GM18511 (cell line): Measurements from ENCODE around the gene TAS2R14.

Experiments
- ATAC-seq: cut with Tn5 transposase; IDR thresholded peaks from one replicate; pipeline ENCODE4 v1.9.1; 2021; ENCODE audit warnings: mild to moderate bottlenecking, moderate library complexity; ENCODE audit not compliant: unreplicated experiment

Gene TAS2R14, protein sequence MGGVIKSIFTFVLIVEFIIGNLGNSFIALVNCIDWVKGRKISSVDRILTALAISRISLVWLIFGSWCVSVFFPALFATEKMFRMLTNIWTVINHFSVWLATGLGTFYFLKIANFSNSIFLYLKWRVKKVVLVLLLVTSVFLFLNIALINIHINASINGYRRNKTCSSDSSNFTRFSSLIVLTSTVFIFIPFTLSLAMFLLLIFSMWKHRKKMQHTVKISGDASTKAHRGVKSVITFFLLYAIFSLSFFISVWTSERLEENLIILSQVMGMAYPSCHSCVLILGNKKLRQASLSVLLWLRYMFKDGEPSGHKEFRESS

DNA sequence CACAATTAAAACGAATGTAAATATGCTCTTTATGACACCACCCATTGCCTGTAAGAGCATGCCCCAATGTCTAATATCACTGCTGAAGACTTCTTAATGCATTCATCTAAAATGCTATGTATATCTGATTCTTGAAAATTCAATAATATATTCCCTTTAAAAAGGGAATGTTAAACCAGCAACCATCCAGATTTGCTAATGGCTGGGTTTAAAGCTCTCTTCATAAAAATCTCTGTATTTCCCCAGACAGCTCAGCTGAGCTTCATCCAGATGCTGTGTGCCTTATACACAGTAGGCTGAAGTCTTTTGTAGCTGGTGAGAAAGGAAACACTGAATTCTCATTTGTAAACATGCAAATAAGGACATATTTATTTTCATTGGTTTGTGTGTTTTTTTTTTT, at the start of gene TAS2R14:
Gene TAS2R14, minus strand, starts transcription at position 101 of the 400 bp plus-strand sequence. Its CDS starts 56 bp downstream, at position 45.
- no peak for ATAC-seq

DNA sequence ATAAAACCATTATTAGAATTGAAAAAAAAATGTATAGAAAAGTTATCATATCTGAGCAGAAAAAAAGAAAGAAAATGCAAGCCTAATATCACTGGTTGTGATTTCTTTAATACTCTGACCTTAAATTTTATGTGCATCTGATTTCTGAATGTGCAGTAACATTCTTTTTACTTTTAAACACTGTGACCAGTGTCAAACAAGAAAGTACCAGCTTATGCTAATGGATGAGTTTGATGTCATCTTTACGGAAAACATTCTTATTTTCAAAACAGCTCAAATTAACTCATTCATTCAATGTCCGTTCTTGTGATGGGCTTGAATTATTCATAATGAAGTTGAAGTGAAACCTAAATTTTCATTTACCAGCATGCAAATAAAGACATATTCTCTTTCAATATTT, 47.7 kb upstream of the TAS2R14 start, which contains the start of gene TAS2R50:
Gene TAS2R50, minus strand, starts transcription at position 101 of the 400 bp plus-strand sequence. Its CDS starts 52 bp downstream, at position 49.
- no peak for ATAC-seq

DNA sequence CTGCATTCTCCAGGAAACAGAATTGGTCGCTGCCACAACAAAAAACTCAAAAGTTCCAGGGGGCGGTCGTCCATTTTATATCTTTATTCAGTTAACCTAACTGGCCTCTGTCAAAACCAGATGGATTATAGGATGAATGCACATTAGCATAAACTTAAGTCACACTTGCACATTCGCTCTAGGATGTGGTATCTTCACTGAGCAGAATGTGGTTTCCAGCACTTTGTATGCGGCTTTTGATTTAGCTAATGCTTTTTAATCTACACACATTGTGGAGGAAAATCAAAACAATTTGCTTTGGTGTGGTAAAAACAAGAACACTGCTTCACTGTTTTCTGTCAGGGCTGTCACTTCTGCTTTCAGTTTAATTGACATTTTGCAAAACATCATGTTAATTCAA, 43.2 kb upstream of the TAS2R14 start:
- ATAC-seq = no peak

DNA sequence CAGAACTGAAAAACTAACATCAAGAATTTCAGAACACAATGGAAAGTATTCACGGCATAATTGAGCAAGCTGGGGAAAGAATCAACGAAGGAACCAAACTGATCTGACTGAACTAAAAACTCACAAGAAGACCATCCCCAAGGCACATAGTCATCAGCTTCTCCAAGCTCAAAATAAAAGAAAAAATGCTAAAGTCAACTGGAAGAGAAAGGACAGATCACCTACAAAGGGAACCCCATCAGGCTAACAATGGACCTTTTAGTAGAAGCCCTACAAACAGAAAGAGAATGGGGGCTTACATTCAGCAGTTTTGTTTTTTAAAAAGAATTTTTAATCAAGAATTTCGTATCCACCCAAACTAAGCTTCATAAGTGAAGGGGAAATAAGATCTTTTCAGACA, 35.9 kb upstream of the TAS2R14 start:
- no peak for ATAC-seq

DNA sequence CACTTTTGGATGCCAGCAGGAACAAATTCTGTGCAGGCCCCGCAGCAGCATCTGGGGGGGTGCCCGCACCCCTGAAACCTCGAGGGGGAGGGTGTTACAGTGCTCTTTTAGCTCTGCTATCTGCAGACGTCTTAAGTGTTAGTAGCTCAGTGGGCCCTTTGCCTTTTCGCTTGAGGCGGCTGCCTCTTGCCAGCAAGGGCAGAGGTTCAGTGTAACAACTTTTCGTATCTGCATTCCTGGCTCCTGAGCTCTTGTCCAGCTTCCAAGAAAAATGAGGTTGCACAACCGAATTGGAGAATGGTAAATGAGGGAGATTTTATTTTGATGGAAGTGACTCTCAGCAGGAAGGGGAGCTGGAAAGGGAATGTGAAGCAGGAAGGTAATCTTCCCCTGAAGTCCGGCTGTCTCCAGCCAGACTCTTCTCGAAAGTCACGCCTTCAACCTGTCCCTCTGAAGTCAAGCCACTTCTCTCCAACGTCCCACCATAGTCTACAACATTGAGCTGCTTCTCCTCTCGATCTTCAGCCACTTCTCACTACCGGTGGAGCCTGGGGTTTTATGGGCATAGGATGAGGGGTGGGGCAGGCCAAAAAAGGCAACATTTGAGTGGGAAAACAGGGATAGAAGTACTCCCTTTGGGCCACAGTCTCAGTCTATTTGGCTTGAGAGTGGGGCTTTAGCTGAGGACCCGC, 29.8 kb upstream of the TAS2R14 start:
- ATAC-seq = no peak

DNA sequence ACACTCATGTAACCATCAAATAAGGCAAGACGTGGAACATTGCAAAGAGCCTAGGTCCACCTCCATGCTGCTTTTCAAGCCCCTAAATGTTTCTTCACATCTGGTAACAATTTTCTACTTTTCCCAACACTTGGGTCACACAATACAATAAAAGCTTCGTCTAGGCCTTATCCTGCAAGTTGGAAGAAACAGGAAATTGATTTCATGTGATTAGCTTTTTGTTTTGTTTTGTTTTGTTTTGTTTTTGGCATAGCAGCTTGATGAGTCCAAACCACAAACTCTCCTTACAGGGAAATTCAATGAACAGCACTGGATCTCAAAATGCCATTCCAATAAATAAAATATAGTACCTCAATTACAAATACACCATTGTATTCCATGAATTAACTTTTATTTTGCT, 28.3 kb upstream of the TAS2R14 start:
- no peak for ATAC-seq

DNA sequence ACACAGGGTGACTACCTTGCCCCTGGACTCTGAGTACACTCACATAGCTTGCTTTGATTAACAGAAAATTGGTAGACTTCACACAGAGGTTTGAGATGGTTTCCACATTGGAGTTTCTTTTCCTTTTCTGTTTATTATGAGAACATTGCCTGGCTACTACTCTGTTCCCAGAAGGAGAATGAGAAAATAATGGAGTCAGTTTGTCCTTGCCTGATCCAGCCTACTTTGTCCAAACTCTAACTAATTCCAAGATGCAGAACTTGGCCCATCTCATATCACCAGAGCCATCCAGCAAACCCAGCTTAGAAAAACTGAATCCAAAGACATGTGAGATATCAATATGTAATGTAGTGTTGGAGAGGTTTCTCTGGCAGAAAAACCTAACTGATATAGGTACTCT, 27.3 kb upstream of the TAS2R14 start:
- no peak for ATAC-seq

DNA sequence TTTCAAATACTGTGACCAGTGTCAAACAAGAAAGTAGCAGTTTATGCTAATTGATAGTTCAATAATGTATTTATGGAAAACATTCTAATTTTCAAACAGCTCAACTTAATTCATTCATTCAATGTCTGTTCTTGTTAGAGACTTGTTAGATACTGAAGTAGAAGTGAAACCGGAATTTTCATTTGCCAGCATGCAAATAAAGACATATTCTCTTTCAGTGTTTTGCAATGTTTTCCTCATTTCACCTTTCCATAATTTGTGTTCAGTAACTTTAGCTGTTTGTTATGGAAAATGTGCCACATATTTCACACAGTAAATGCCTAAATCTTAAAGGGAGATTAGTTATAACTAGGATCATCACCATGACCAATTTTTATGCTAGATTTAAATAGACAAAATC, 26.4 kb upstream of the TAS2R14 start:
- no peak for ATAC-seq

DNA sequence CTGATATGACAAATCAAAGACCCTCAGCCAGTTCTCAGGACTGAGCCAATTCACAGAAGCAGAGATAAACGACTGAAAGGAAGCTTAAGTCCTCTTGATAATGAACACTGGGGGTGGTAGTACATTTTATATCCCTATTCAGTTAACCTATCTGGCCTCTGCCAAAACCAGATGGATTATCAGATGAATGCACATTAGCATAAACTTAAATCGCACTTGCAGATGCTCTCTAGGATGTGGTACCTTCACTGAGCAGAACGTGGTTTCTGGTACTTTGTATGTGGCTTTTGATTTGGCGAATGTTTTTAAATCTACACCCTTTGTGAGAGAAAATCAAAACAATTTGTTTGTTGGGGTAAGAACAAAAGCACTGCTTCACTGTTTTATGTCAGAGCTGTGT, 21.1 kb upstream of the TAS2R14 start:
- no peak for ATAC-seq

DNA sequence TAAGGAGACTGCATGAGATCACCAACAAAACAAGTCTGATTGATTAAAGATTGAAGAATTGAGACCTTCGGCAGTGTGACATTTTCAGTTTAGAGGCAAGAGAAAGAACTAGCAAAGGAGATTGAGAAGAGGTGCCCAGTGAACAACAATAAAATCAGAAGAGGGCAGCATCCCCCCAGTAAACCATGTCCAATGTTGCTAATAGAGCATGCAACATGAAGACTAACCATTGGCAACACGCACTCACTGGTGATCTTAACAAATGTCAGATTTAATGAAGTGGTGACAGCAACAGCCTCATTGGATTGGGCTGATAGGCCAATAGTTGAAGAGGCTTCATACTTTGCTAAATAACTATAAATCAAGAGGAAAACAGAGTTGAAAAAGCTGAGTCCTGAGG, 20.7 kb upstream of the TAS2R14 start:
- ATAC-seq = no peak

DNA sequence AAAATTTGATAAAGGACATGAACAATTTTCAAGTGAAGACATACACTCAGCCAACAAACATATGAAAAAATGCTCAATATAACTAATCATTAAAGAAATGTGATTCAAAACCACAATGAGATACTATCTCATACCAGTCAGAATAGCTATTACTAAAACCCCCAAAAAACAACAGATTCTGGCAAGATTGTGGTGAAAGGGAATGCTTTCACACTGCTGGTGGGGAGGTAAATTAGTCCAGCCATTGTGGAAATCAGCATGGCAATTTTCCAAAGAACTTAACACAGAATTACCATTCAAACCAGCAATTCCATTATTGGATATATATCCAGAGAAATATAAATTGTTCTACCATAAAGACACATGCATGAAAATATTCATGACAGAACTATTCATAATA, 18.7 kb upstream of the TAS2R14 start:
- ATAC-seq = no peak

DNA sequence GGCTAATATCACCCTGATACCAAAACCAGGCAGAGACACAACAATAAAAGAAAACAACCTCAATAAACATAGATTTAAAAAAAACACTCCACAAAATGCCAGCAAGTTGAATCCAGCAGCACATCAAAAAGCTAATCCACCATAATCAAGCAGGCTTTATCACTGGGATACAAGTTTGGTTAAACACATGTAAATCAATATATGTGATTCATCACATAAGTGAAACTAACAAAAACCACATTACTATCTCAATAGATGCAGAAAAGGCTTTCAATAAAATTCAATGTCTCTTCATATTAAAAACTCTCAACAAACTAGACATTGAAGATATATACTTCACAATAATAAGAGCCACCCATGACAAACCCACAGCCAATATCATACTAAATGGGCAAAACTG, 17.0 kb upstream of the TAS2R14 start:
- no peak for ATAC-seq

DNA sequence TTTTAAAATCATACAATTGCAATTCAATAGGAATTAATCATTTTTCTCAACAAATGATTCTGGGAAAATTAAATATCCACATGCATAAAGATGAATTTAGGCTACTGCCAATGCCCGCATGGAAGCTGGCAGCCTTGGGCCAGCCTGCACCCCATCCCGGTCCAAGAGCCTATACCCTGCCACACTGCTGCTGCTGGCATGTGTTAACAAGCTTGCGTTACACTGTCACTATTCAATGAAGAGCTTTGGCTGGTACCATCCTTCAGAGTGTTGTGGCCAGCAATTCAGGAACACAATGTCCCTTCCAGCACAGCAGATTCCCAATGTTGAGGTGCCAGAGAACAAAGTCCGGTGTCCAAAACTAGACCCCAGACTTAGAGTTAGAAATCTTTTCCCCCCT, 13.6 kb upstream of the TAS2R14 start:
- ATAC-seq = no peak

DNA sequence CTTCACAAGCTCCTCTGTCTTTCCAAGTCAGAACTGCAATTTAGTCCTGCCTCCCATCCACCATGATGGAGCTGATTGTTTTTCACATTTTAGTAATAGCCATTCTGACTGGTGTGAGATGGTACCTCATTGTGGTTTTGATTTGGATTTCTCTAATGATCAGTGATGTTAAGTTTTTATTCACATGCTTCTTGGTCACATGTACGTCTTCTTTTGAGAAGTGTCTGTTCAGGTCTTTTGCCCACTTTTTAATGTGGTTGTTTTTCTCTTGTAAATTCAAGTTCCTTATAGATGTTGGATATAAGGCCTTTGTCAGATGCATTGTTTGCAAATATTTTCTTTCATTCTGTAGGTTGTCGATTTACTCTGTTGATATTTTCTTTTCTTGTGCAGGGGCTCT, 4.1 kb upstream of the TAS2R14 start:
- no peak for ATAC-seq

DNA sequence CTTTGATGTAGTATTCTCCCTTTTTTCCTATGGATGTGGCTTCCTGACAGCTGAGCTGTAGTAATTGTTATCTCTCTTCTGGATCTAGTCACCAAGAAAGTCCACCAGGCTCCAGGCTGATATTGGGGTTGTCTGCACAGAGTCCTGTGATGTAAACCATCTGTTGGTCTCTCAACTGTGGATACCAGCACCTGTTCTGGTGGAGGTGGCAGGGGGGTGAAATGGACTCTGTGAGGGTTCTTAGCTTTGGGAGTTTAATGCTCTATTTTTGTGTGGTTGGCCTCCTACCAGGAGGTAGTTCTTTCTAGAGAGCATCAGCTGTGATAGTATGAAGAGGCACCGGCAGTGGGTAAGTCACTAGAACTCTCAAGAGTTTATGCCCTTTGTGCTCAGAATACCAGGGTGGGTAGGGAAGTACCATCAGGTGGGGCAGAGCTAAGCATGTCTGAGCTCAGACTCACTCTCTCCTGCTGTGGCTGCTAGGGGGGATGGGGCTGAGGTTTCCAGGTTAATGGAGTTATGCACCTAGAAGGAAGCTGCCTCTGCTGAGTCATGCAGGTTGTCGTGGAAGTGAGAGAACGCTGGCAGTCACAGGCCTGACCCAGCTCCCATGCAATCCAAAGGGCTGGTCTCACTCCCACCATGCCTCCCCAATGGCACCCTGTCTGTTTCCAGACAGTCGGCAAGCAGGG, 3.0 kb upstream of the TAS2R14 start:
- no peak for ATAC-seq

DNA sequence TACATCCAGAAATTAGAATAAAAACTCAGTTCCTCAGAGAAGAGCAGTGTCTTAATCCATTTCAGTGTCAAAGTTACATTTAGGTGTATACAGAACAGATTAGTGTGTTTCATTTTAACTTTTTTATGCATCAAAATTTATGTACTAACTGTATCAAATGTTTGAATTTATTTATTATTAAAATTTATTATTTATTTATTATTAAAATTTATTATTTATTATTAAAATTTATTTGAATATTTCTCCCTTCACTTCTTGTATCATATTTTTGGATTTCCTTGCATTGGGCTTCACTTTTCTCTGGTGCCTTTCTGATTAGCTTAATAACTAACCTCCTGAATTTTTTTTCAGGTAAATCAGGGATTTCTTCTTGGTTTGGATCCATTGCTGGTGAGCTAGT, 2.3 kb upstream of the TAS2R14 start:
- no peak for ATAC-seq

DNA sequence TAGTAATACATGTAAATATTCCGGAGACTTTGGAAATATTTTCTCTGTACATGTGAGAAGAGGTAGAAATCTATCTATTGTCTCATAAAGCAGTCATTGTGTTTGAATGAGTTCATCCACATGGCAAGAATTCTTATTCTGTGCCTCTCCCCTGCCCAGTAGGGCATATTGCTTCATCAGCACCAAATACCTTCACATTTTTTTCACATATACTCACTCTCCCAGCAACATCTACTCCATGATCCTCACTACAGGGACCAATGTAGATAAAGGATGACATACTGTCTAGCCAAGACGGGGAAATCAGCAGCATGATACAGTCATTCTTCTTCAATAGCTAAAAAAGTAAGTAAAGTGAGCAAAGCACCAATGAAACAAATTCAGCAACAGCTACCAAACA, 1.3 kb upstream of the TAS2R14 start:
- ATAC-seq = no peak

DNA sequence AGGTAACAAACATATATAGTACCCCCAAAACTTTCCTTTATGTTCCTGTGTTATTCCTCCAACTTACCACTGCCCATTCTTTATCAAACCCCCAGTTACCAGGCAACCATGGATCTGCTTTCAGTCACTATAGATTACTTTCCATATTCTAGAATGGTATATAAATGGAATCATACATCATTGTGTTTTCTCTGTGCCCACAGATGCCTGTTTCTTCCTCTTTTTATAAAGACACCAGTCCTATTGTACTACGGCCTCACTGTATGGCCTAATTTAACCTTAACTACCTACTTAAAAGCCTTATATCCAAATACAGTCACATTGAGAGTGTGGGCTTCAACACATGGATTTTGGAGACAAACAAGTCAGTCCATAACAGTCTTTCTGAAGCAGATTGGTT, 2.6 kb downstream of the TAS2R14 start:
- no peak for ATAC-seq

DNA sequence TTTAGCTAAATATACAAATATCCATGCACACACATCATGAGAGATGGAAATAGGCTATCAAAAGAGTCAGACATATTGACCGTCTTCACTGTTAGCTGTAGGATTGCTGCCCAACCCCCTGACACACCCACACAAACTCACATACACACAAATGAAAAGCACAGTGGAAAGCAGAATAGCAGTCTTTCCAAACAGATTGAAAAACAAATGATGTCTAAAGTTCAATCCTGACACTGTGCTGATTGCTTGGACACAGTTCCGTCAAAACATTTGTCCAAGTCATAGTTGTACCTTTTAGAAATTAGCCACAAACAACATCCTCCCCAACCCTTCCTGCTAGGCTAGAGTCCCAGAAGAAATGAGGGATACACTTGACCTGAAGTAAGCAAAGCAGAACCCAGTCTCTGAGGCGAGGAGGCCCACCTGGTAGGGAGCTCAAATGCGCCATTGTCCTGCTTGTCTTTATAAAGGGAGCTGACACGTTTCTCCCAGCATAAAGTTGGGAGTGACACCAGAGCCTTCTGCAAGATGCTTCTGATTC, 10.2 kb downstream of the TAS2R14 start, which contains the start of gene PRH2:
Gene PRH2, plus strand, starts transcription at position 491 of the 541 bp plus-strand sequence. Its CDS starts 38 bp downstream, at position 529.
- no peak for ATAC-seq

DNA sequence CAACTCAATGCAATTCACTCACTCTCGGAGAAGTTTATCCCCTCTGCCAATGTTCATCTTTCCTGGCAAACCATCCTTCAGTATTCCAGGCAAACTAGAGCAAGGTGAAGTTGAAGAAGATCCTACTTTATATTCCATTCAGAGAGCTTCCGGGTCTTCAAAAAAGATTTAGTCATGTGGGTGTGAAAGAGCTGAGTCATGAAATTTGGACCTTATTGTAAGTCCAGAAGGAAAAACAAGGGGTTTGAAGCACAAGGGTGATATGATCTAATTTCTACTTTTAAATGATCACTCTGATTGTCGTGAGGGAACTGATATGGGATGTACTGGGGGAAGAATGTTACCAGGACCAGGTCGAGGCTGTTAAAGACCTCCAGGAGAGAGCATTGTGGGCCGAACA, 12.8 kb downstream of the TAS2R14 start:
- ATAC-seq = no peak

DNA sequence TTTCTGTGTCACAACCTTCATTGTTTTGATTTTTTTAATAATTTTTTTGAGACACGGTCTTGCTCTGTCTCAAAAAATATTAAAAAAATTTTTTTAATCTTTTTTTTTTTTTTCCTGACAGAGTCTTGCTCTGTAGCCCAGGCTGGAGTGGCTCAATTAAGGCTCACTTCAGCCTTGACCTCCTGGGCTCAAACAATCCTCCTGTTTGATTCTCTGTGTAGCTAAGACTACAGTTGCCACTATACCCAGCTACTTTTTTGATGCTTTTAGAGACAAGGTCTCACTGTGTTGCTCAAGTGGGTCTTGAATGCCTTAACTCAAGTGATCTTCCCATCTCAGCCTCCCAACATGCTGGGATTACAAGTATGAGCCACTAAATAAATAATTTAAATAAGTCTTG, 19.3 kb downstream of the TAS2R14 start:
- no peak for ATAC-seq

DNA sequence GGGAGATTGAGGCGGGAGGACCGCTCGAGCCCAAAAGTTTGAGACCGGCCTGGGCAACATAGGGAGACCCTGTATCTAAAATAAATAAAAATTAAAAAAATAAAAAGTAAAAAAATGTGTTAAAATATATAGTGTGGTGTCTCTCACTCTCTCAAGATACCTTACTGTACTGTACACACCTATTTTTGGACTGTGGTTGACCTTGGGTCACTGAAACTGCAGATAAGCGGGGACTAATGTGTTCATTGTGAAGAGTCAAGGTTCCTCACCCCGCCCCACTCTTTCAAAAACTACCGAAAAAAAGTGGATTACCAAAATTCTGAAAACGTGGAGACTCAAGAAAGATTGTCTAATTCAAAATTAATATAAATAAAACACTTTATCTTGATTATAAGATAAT, 28.7 kb downstream of the TAS2R14 start:
- no peak for ATAC-seq
